SK-N-MC (cell line): ENCODE data around the gene UMOD.

Source experiments
- EZH2 ChIP-seq: fragments of 200-600 bp; sonication (generic); IDR thresholded peaks from one replicate; pipeline ENCODE4 v1.6.1; 2017; ENCODE audit warnings: antibody characterized with exemption
- FOXP2 ChIP-seq: optimal IDR thresholded peaks from 2 replicates; pipeline ENCODE3; 2011; ENCODE audit warnings: mild to moderate bottlenecking, moderate library complexity; ENCODE audit not compliant: insufficient read depth; ENCODE audit errors: extremely low read length, control extremely low read depth
- POLR2AphosphoS5 ChIP-seq: IDR thresholded peaks from 2 replicates; pipeline ENCODE4 v1.6.1; 2012; ENCODE audit warnings: mild to moderate bottlenecking, low read depth, low read length, borderline replicate concordance

GRCh38 chr16:20326321-20326720, 26.2 kb downstream of the UMOD start:
- TF ChIP-seq FOXP2 (no peak), POLR2AphosphoS5 (no peak), EZH2 (no peak)
